Trophoblast cell (in vitro differentiated cells and primary cell): ENCODE data around the gene FLT4.

Experiments used
- DNase-seq, 2 donors: peaks; one replicate each; pipeline ENCODE4 v3.0.0-alpha.2; 2016
- H2AFZ ChIP-seq: 2 replicates; pipeline ENCODE4 v1.6.1; 2013; ENCODE audit warnings: low read length, moderate library complexity, mild to moderate bottlenecking; ENCODE audit not compliant: insufficient read depth, poor library complexity
- H2AK5ac ChIP-seq: 2 replicates; pipeline ENCODE4 v1.6.1; 2013; ENCODE audit warnings: mild to moderate bottlenecking, low read length
- H2BK120ac ChIP-seq: 2 replicates; pipeline ENCODE4 v1.6.1; 2013; ENCODE audit warnings: low read length, mild to moderate bottlenecking, moderate library complexity; ENCODE audit not compliant: insufficient read depth, poor library complexity
- H2BK12ac ChIP-seq: 2 replicates; pipeline ENCODE4 v1.6.1; 2013; ENCODE audit warnings: mild to moderate bottlenecking, low read length, moderate library complexity
- H2BK5ac ChIP-seq: 2 replicates; pipeline ENCODE4 v1.6.1; 2013; ENCODE audit warnings: low read length, low read depth, moderate library complexity, mild to moderate bottlenecking; ENCODE audit not compliant: poor library complexity
- H3K14ac ChIP-seq: 2 replicates; pipeline ENCODE4 v1.6.1; 2013; ENCODE audit warnings: mild to moderate bottlenecking, low read length
- H3K18ac ChIP-seq: 2 replicates; pipeline ENCODE4 v1.6.1; 2013; ENCODE audit warnings: mild to moderate bottlenecking, low read length
- H3K23ac ChIP-seq: 2 replicates; pipeline ENCODE4 v1.6.1; 2013; ENCODE audit warnings: low read length
- H3K27ac ChIP-seq: 2 replicates; pipeline ENCODE4 v1.5.1; 2013; ENCODE audit warnings: low read depth, mild to moderate bottlenecking, inconsistent platforms, low read length, moderate library complexity
- H3K27me3 ChIP-seq: 2 replicates; pipeline ENCODE4 v1.6.1; 2013; ENCODE audit warnings: inconsistent platforms, mild to moderate bottlenecking, low read length, moderate library complexity; ENCODE audit not compliant: insufficient read depth
- H3K36me3 ChIP-seq, 2 experiments: 1 replicate in 1 of 2; 2 replicates in 1 of 2; pipeline ENCODE4 v1.6.1; 2013; ENCODE audit warnings: low read length in 2 of 2, mild to moderate bottlenecking in 2 of 2, moderate library complexity in 1 of 2; ENCODE audit not compliant: insufficient read depth in 2 of 2, control insufficient read depth in 1 of 2
- H3K4ac ChIP-seq: 2 replicates; pipeline ENCODE4 v1.6.1; 2013; ENCODE audit warnings: low read depth, mild to moderate bottlenecking, low read length, moderate library complexity
- H3K4me1 ChIP-seq, 2 experiments: 1 replicate in 1 of 2; 2 replicates in 1 of 2; pipeline ENCODE4 v1.6.1; 2013; ENCODE audit warnings: low read length in 2 of 2, mild to moderate bottlenecking in 2 of 2, moderate library complexity in 1 of 2; ENCODE audit not compliant: insufficient read depth in 2 of 2, control insufficient read depth in 1 of 2
- H3K4me2 ChIP-seq: 2 replicates; pipeline ENCODE4 v1.6.1; 2013; ENCODE audit warnings: inconsistent platforms, mild to moderate bottlenecking, low read length, moderate library complexity
- H3K4me3 ChIP-seq: 2 replicates; pipeline ENCODE4 v1.5.1; 2013; ENCODE audit warnings: mild to moderate bottlenecking, low read depth, low read length, inconsistent platforms
- H3K79me1 ChIP-seq: one replicate; pipeline ENCODE4 v1.6.1; 2013; ENCODE audit warnings: low read length
- H3K79me2 ChIP-seq: 2 replicates; pipeline ENCODE4 v1.6.1; 2013; ENCODE audit warnings: low read length, mild to moderate bottlenecking; ENCODE audit not compliant: control insufficient read depth, insufficient read depth, poor library complexity
- H3K9ac ChIP-seq: 2 replicates; pipeline ENCODE4 v1.6.1; 2013; ENCODE audit warnings: mild to moderate bottlenecking, low read length
- H3K9me3 ChIP-seq: 2 replicates; pipeline ENCODE4 v1.6.1; 2013; ENCODE audit warnings: low read depth, mild to moderate bottlenecking, control low read depth, inconsistent platforms, low read length; ENCODE audit not compliant: insufficient read depth
- H4K12ac ChIP-seq: 2 replicates; pipeline ENCODE4 v1.6.1; 2013; ENCODE audit warnings: low read depth, mild to moderate bottlenecking, low read length, moderate library complexity
- H4K8ac ChIP-seq: 2 replicates; pipeline ENCODE4 v1.6.1; 2013; ENCODE audit warnings: low read depth, mild to moderate bottlenecking, low read length, moderate library complexity
- H4K91ac ChIP-seq: one replicate; pipeline ENCODE4 v1.6.1; 2013; ENCODE audit warnings: low read depth, mild to moderate bottlenecking, low read length, moderate library complexity
- WGBS: extraction: QIAGEN DNeasy Blood & Tissue Kit; methylation state at CpG from one replicate; pipeline ENCODE4 v1.1.7; 2013; ENCODE audit warnings: missing lambda C conversion rate; ENCODE audit not compliant: insufficient read length, insufficient coverage; ENCODE audit errors: extremely low coverage; 5-methylcytosine and 5-hydroxymethylcytosine counted together

The FLT4 gene

GRCh38 chr5:180602481-180603075 lies 46.8 kb downstream of the FLT4 start:
- Histone ChIP-seq H3K18ac (no peak overlapping the region), H3K9ac (no peak overlapping the region), H3K14ac (no peak overlapping the region), H4K12ac (no peak overlapping the region), H3K4ac (no peak overlapping the region), H3K4me2 (no peak overlapping the region), H2BK120ac (no peak overlapping the region), H3K23ac (no peak overlapping the region), H3K9me3 (peaks cover 2% of the 10 kb centered on the region), H3K4me1 (no peaks in the 10 kb centered on the region), H4K91ac (no peak overlapping the region), H3K79me1 (no peaks in the 10 kb centered on the region), H2AFZ (no peak overlapping the region), H4K8ac (no peak overlapping the region), H3K79me2 (no peaks in the 10 kb centered on the region), H2BK5ac (no peak overlapping the region), H3K27ac (no peak overlapping the region), H2AK5ac (no peak overlapping the region), H2BK12ac (no peak overlapping the region), H3K36me3 (no peaks in the 10 kb centered on the region), H3K4me3 (no peak overlapping the region), H3K27me3 (no peaks in the 10 kb centered on the region)
- WGBS: no CpG with 5 or more reads among the region's 15 CpGs
- no peak for DNase-seq

- Histone ChIP-seq H3K36me3 (no peaks in the 10 kb centered on the region), H3K27me3 (no peaks in the 10 kb centered on the region), H2AK5ac (no peak overlapping the region), H2AFZ (no peak overlapping the region), H4K8ac (no peak overlapping the region), H3K14ac (no peak overlapping the region), H2BK120ac (no peak overlapping the region), H3K9ac (no peak overlapping the region), H3K18ac (no peak overlapping the region), H3K79me1 (no peaks in the 10 kb centered on the region), H3K4me1 (no peaks in the 10 kb centered on the region), H3K79me2 (no peaks in the 10 kb centered on the region), H2BK5ac (no peak overlapping the region), H2BK12ac (no peak overlapping the region), H3K4me2 (no peak overlapping the region), H3K4me3 (no peak overlapping the region), H4K91ac (no peak overlapping the region), H4K12ac (no peak overlapping the region), H3K9me3 (peaks cover 2% of the 10 kb centered on the region), H3K4ac (no peak overlapping the region), H3K23ac (no peak overlapping the region), H3K27ac (no peak overlapping the region)
- DNase-seq: no peak
- no CpG with 5 or more reads among the region's 36 CpGs for WGBS
Measured at GRCh38 chr5:180601591-180602480, 47.6 kb downstream of the FLT4 start.

GRCh38 chr5:180600554-180601041 lies 48.8 kb downstream of the FLT4 start:
- peaks cover 2% of the 10 kb centered on the region for H3K9me3 ChIP-seq
- H3K4ac ChIP-seq: no peak overlapping the region
- DNase-seq: no peak
- WGBS: no CpG with 5 or more reads among the region's 12 CpGs
- H3K27me3 ChIP-seq: no peaks in the 10 kb centered on the region
- no peak overlapping the region for H4K8ac ChIP-seq
- H3K27ac ChIP-seq: no peak overlapping the region
- H2BK5ac ChIP-seq: no peak overlapping the region
- H3K4me3 ChIP-seq: no peak overlapping the region
- no peak overlapping the region for H3K14ac ChIP-seq
- no peaks in the 10 kb centered on the region for H3K79me2 ChIP-seq
- no peak overlapping the region for H3K23ac ChIP-seq
- H3K18ac ChIP-seq: no peak overlapping the region
- H2BK120ac ChIP-seq: no peak overlapping the region
- no peak overlapping the region for H2AFZ ChIP-seq
- no peak overlapping the region for H4K91ac ChIP-seq
- H2AK5ac ChIP-seq: no peak overlapping the region
- no peak overlapping the region for H3K4me2 ChIP-seq
- H4K12ac ChIP-seq: no peak overlapping the region
- no peaks in the 10 kb centered on the region for H3K4me1 ChIP-seq
- no peak overlapping the region for H3K9ac ChIP-seq
- no peaks in the 10 kb centered on the region for H3K36me3 ChIP-seq
- no peak overlapping the region for H2BK12ac ChIP-seq
- no peaks in the 10 kb centered on the region for H3K79me1 ChIP-seq

GRCh38 chr5:180599981-180600553 lies 49.3 kb downstream of the FLT4 start:
- Histone ChIP-seq H2BK5ac (no peak overlapping the region), H3K14ac (no peak overlapping the region), H3K23ac (no peak overlapping the region), H3K4me2 (no peak overlapping the region), H2BK12ac (no peak overlapping the region), H3K9me3 (peaks cover 2% of the 10 kb centered on the region), H3K4me1 (no peaks in the 10 kb centered on the region), H2BK120ac (no peak overlapping the region), H4K12ac (no peak overlapping the region), H3K18ac (no peak overlapping the region), H3K27ac (no peak overlapping the region), H3K79me1 (no peaks in the 10 kb centered on the region), H3K9ac (no peak overlapping the region), H4K8ac (no peak overlapping the region), H2AFZ (no peak overlapping the region), H4K91ac (no peak overlapping the region), H3K79me2 (no peaks in the 10 kb centered on the region), H2AK5ac (no peak overlapping the region), H3K36me3 (no peaks in the 10 kb centered on the region), H3K4me3 (no peak overlapping the region), H3K4ac (no peak overlapping the region), H3K27me3 (no peaks in the 10 kb centered on the region)
- no CpG with 5 or more reads among the region's 16 CpGs for WGBS
- DNase-seq: no peak
